NCI-H446 (cell line): Measurements from ENCODE around the gene YJEFN3.
A peak's percentile ranks its signal among the peaks of the same experiment; 100 is the strongest.

Experiments
- DNase-seq, 2 experiments: peaks; one replicate each; lab custom pipeline; 2025; lab: John Stamatoyannopoulos, UW

Gene YJEFN3

GRCh38 chr19:19554074-19555023, 25.6 kb downstream of the YJEFN3 start:
- peak in 1 of 2 experiments; percentile 31 for DNase-seq

GRCh38 chr19:19558055-19558454, 29.3 kb downstream of the YJEFN3 start:
- no peak for DNase-seq

- no peak for DNase-seq
Measured at GRCh38 chr19:19558636-19559035, 29.9 kb downstream of the YJEFN3 start.

- DNase-seq = no peak
Measured at GRCh38 chr19:19559931-19560330, 31.2 kb downstream of the YJEFN3 start.

- DNase-seq = no peak
Measured at GRCh38 chr19:19561946-19562664, 33.4 kb downstream of the YJEFN3 start.

GRCh38 chr19:19562665-19563347, 34.1 kb downstream of the YJEFN3 start:
- DNase-seq = no peak

- DNase-seq = no peak
Measured at GRCh38 chr19:19563348-19563848, 34.7 kb downstream of the YJEFN3 start.

- no peak for DNase-seq
Measured at GRCh38 chr19:19566306-19566705, 37.6 kb downstream of the YJEFN3 start.

- DNase-seq = no peak
Measured at GRCh38 chr19:19567391-19567790, 38.7 kb downstream of the YJEFN3 start.

GRCh38 chr19:19568802-19569756, 40.4 kb downstream of the YJEFN3 start:
- DNase-seq = no peak

GRCh38 chr19:19570571-19570970, 41.9 kb downstream of the YJEFN3 start:
- DNase-seq = no peak

- no peak for DNase-seq
Measured at GRCh38 chr19:19571071-19571786, 42.5 kb downstream of the YJEFN3 start.

GRCh38 chr19:19575411-19575810, 46.7 kb downstream of the YJEFN3 start:
- no peak for DNase-seq

GRCh38 chr19:19578252-19578651, 49.5 kb downstream of the YJEFN3 start:
- no peak for DNase-seq

- DNase-seq = no peak
Measured at GRCh38 chr19:19579533-19580361, 51.0 kb downstream of the YJEFN3 start.

- DNase-seq = no peak
Measured at GRCh38 chr19:19580418-19580817, 51.7 kb downstream of the YJEFN3 start.

GRCh38 chr19:19581391-19581790, 52.7 kb downstream of the YJEFN3 start:
- DNase-seq = no peak

GRCh38 chr19:19582471-19582870, 53.8 kb downstream of the YJEFN3 start:
- no peak for DNase-seq

GRCh38 chr19:19584356-19584755, 55.6 kb downstream of the YJEFN3 start:
- no peak for DNase-seq
